GM12878 (cell line): Measurements from ENCODE around the gene STON2.

Experiments
- POLR2A ChIP-seq: IDR thresholded peaks from 2 replicates; pipeline ENCODE4 v1.6.1; 2011; ENCODE audit warnings: low read depth, mild to moderate bottlenecking, low read length
- RFX5 ChIP-seq: IDR thresholded peaks from 2 replicates; pipeline ENCODE4 v1.6.1; 2011; ENCODE audit warnings: low read depth, low read length, improper control_type of control experiment

DNA sequence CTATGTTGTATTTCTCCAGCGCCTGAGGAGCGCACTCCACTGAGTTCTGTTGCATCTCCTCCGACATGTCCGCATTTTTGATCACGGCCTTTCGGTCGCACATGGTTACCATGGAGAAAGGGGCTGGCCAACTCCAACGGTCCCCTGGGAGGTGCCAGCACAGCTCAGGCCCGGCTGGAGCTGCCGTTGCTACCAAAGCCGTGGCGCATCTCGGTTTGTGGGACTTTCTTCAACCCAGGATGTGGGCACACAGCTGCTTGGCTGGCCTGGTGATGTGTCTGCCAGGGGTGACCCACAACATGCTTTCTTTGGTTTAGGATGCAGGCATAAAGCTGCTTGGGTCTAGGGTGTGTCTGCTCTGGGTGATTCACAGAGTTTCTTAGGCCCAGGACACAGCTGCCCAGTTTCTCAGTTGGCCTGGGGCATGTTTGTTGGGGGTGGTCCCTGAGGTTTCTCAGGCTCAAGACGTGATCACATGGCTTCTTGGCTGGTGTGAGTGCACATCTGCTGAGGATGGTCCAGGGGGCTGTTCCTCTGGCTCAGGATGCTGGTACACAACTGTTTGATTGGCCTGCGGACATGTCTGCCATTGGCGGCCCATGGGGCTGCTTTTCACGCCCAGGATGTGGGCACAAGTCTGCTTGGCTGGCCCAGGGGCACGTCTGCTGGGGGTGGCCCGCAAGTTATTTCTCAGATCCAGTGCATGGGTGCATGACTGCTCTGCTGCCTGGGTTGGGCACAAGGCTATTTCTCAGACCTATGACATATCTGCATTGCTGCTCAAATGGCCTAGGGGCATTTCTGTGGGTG, 153.5 kb downstream of the STON2 start:
- TF ChIP-seq RFX5 (no peak), POLR2A (no peak)
